GM23248 (cell line): Measurements from ENCODE around the gene CMTR1.

Experiments used
- EZH2 ChIP-seq: fragments of 200-600 bp; sonication (generic); IDR thresholded peaks from 2 replicates; pipeline ENCODE4 v1.6.1; 2018; ENCODE audit warnings: antibody characterized with exemption, mild to moderate bottlenecking; ENCODE audit not compliant: insufficient read depth, poor library complexity, severe bottlenecking
- EZH2phosphoT487 ChIP-seq: fragments of 200-600 bp; sonication (generic); IDR thresholded peaks from 2 replicates; pipeline ENCODE4 v1.6.1; 2018; ENCODE audit warnings: antibody characterized with exemption, moderate library complexity, mild to moderate bottlenecking, low read depth; ENCODE audit not compliant: insufficient read depth

- TF ChIP-seq EZH2 = no peak
- no peak for TF ChIP-seq EZH2phosphoT487
Measured at GRCh38 chr6:37435816-37436215, 2.8 kb downstream of the CMTR1 start.
